GM18499 (cell line): ENCODE results near the gene NUP210.
"Not testable (repeated sequence)": the region's sequence is repeated elsewhere in the genome, so short reads cannot be mapped to it uniquely, and the experiment has no call there.

Source experiments
- ATAC-seq: cut with Tn5 transposase; IDR thresholded peaks from one replicate; pipeline ENCODE4 v1.9.1; 2021; ENCODE audit warnings: moderate number of reproducible peaks; ENCODE audit not compliant: insufficient read depth, unreplicated experiment

The NUP210 gene

GRCh38 chr3:13377741-13378140 is 42.4 kb downstream of the NUP210 start:
- not testable (repeated sequence) for ATAC-seq

DNA sequence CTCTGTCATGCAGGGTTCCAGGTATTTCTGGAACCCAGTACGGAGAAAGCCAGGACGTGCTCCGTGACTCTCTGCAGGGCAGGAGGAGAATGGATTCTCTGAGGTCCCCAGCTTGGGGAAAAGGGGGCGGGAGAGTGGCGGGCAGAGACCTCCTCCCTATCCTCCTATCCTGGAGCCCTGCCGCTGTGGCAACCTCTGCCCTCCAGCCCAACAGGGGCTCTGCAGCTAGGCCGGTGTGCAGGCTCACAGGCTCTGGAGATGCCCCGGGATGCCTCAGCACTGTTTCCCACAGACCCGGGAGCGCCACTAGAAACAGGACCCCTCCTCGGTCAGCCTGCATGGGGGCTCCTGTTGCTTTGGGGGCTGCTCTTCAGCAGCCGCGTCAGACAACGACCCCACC is 43.1 kb downstream of the NUP210 start:
- no peak for ATAC-seq

DNA sequence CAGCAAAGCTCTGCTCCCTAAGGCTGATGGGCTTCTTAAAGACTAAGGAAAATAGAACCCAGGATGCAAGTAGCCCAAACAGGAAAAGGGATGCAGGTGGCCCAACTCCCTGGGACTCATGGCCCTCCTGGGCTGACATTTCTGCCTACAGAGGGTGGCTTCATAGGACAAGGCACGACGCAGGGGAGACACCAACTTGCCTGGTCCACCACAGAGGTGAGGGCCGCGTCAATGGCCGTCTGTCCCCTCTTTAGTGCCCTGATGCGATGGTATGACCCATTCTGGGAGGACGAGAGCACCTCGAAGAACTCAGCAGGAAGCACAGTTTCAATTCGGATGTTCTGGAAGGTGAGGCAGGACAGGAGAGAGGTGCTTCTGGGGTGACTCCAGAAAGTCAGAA is 44.0 kb downstream of the NUP210 start:
- ATAC-seq: no peak

- no peak for ATAC-seq
Observed at GRCh38 chr3:13375464-13375863, 44.7 kb downstream of the NUP210 start.

DNA sequence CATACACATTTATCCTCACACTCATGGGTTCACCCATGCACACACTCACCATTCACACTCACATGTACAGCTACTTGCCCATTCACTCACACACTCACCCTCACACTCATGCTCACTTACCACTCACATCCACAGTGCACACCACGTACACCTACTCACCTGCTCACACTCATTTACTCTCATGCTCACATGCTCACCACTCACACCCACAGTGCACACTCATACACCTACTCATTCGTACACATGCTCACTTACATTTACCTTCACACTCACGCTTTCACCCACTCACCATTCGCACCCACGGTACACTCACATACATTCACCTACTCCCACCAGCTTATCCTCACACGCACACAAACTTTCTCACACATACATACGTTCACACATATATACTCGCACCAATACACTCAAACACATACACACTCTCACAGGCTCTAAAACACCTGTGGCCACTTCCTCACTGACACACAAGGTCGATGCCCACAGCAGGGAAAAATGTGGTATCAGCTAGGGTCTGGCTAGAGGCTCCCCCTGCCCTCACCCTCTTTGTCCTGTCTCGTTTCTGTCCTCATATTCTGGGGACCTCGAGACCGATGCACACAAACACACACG is 46.0 kb downstream of the NUP210 start:
- ATAC-seq: no peak

DNA sequence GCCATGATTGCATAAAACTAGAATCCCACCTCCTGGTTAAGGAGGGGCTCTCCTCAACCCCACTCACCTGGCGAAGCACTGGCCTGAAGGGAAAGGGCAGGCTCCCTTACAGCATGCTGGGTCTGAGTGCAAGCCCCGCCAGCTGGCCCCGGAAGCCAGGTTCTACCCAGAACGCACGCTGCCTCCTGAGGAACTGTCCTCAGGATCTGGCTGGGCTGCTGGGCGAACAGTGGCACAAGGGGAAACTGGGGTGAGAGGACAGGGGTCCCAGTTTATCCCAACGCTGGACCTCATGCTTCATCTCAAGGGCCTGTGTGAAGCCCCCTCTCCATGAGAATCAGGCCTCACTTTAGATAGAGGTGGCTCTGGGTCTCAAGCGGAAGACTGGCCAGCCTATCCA is 47.5 kb downstream of the NUP210 start:
- no peak for ATAC-seq

DNA sequence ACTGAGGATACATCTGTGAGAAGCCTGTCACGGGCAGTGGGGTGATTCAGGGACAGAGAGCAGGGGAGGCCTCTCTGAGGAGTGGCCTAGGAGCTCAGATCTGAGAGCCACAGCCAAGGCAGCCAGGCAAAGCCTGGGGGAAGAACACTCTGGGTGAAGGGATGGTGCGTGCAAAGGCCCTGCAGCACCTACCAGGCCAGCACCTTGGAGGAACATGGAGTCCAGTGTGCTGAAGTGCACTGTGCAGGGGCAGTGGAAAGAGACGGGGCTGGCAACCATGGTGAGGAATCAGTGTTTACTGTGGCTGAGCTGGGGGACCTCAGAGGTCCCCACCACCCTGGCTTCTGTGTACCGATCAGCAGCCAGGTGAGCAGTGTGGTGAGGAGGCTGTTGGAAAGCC is 48.0 kb downstream of the NUP210 start:
- no peak for ATAC-seq

GRCh38 chr3:13371100-13372075 is 48.7 kb downstream of the NUP210 start:
- ATAC-seq: no peak

DNA sequence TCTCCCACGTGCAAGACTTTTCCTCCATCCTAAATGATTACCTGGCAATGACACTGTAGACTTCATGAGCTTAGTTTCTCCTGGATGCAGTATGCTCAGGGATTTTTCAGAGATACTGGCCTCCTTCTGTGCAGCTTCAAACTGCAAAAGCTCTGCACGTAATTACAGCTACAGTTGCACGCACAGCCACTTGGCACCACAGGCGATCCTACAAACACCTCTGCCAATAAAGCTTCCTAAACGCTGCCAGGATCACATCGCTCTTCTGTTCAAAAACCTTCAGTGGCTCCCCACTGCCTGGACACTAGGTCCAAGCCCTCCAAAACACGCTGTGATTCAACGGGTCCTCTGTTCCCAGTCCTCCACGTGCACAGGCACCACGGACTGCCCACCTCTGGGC is 49.5 kb downstream of the NUP210 start:
- no peak for ATAC-seq

GRCh38 chr3:13370055-13370454 is 50.1 kb downstream of the NUP210 start:
- no peak for ATAC-seq

DNA sequence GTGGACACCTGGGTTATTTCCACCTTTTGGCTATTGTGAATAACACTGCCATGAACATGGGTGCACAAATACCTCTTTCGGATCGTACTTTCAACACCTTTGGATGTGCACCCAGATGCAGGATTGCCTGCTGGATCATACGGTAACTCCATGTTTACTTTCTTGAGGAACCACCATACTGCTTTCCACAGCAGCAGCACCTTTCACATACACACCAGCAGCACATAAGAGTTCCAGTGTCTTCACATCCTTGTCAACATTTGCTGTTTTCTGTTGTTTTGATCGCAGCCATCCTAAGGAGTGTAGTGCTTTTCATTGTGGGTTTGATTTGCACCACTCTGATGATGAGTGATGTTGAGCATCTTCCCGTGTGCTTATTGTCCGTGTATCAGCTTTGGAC is 51.3 kb downstream of the NUP210 start:
- no peak for ATAC-seq

- no peak for ATAC-seq
Observed at GRCh38 chr3:13367728-13368127, 52.4 kb downstream of the NUP210 start.

DNA sequence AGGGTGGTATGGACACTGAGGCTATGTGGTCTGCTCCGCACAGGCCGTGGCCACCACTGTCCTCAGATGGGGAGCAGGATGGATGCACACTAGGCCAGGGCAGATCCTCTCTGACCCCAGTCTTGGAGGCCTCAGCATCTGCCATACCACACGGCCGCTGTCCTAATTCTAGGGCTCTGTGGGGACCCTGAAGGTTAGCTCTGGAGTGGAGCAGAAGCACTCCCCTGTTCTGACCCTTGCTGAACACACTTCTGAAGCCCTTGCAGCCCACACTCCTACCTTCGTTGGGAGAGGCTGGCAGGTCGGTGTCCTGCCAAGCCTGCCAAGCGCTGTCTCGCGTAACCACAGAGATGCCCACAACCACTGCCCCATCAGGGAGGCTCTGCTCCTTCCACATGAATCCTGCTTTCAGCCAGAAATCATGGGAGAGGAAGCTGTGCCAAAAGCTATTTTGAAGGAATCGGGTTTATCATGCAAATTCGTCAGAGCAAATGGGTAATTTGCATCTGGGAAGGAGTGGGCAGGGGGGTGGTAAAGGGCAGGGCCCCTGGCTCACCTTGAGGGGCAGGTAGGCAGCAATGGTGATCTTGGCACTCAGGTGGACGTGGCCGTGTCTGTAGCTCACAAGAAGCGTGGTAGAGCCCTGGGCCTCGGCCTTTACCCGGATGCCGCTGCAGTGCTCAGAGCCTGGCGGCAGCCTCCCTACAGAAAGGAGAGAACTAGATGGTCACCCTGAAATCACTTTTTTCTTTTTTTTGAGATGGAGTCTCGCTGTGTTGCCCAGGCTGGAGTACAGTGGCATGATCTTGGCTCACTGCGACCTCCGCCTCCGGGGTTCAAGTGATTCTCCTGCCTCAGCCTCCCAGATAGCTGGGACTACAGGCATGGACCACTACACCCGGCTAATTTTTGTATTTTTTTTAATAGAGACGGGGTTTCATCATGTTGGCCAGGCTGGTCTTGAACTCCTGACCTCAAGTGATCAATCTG is 54.4 kb downstream of the NUP210 start:
- ATAC-seq: no peak

DNA sequence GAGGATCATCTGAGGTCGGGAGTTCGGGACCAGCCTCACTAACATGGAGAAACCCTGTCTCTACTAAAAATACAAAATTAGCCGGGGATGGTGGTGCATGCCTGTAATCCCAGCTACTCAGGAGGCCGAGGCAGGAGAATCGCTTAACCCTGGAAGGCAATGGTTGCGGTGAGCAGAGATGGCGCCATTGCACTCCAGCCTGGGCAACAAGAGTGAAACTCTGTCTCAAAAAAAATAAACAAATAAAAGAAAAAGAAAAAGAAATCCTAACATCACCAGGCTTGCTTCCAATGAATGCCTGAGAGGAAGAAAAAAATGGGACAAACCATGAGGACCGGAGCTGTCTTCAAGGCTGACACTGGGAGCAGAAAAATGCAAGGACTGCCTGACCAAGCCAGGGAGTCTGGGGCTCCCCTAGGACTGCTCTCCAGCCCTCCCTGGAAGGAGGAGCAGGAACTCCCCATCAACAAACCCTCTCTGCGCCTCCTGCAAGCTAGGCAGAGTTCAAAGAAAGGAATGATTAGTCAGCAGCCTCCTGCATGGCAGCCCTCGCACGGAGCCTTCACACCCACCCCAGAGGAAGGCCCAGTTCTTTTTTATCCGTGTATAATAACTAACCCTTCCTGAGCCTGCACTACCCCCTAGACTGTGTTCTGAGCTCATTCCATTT is 55.4 kb downstream of the NUP210 start:
- ATAC-seq: no peak

- ATAC-seq: no peak
Observed at GRCh38 chr3:13362551-13362950, 57.6 kb downstream of the NUP210 start.

DNA sequence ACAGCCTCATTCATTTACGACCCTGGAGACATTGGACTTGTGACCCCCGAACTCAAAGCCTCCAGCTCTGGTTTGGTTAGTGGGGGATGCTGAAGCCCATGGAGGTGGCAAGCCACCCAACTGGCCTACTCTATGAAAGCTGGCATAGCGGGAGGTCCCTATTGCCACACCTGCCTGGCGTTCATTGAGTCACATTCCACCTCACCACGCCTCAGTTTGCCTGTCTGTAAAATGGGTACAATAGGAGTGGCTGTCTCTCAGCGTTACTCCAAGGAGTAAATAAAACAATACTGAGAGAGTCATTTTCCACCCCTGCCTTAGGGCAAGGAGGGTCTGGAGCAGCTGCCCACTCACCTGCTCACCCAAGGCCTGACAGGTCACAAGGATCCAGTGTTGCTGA is 60.2 kb downstream of the NUP210 start:
- no peak for ATAC-seq

GRCh38 chr3:13358643-13359042 is 61.5 kb downstream of the NUP210 start:
- no peak for ATAC-seq

- ATAC-seq: no peak
Observed at GRCh38 chr3:13358051-13358450, 62.1 kb downstream of the NUP210 start.

- no peak for ATAC-seq
Observed at GRCh38 chr3:13357074-13357473, 63.0 kb downstream of the NUP210 start.

DNA sequence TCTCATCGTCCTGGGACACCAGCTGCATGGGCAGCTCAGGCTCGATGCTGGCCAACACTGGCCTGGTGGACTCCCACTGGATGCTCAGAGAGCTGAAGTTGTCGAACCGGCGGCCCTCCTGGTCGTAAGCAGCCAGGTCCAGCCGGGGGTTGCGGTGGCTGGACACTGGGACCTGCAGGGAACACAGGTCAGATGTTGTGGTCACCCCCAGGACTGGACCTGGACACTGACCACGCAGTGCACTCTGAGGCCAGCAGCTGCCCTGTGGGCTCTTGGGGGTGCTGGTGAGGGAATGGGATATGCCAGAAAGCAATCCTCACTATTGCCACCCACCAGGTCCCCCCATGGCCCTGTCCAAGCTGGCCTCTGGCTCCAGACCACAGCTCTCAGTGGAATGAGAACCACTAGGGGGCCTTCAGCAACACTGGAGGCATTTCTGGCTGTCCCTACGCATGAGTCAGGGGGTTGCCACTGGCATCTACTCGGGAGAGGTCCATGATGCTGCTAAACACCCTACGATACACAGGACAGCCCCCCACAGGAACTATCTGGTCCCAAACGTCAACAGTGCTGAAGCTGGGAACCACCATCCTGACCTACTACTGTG is 66.1 kb downstream of the NUP210 start:
- no peak for ATAC-seq
